Measurements from ENCODE around the gene GPR183. TPM values are rescaled to one million over a fixed set of nuclear protein-coding genes. Genes with fewer than 3 reads are reported as not detected.

GPR183 gene
- total RNA-seq, 1 experiment from 2014 or later = 0.15 TPM

DNA sequence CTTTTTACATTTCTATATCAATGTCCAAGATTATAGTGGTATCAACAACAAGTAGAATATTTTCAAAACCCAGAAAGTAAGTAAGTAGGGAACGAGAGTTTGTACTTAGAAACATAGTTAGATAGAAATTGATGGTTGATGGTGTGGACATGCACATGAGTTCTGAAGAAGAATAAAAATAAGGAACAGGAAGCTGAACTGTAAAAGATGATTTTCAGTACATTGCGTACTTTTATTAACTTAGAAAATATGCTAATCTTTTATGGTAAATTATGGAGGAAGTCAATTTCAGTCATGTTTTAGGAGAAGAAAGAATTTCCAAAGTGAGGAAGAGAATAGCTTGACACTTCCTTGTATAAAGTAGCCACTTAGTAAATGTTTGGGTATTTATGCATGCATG is 36.7 kb downstream of the GPR183 start:
- ChIA-PET POLR2A (no interaction called here), CTCF (no interaction called here)
- no peak for ATAC-seq
- no peak for DNase-seq (ENCODE audit: low read depth, low spot score)
- in situ Hi-C loops (cut with HindIII; ENCODE audit: low pct_unique_long_range_greater_than_20kb, low sequenced_read_pairs) = no loop called here
- Histone ChIP-seq H3K9me3 (ENCODE audit: control insufficient read depth, insufficient read depth, low read depth, low read length) (no peaks in the 10 kb centered on the region), H3K4me3 (ENCODE audit: low read depth in 2 of 2, low read length in 2 of 2) (no peak overlapping the region), H3K27me3 (ENCODE audit: control insufficient read depth, insufficient read depth, low read length) (no peaks in the 10 kb centered on the region), H3K27ac (ENCODE audit: low read length) (no peak overlapping the region), H3K36me3 (ENCODE audit: control insufficient read depth, insufficient read depth, low read length) (no peaks in the 10 kb centered on the region), H3K4me1 (ENCODE audit: control insufficient read depth, insufficient read depth, low read length) (no peaks in the 10 kb centered on the region)
- BruUV-seq (replicated peaks) = TSS peak; percentile 14
- intact Hi-C loops (cut with micrococcal nuclease; ENCODE audit: unreplicated experiment) = no loop called here
- TF ChIP-seq POLR2AphosphoS5 (IDR thresholded peaks at IDR 0.05; ENCODE audit: low read depth, low read length) (no peak), SIN3A (IDR thresholded peaks at IDR 0.05; ENCODE audit: borderline replicate concordance, insufficient read depth, low read depth, low read length) (no peak), TCF7L2 (IDR thresholded peaks at IDR 0.05; ENCODE audit: low read depth, low read length) (no peak)
- TF ChIP-seq, protein P1, sequence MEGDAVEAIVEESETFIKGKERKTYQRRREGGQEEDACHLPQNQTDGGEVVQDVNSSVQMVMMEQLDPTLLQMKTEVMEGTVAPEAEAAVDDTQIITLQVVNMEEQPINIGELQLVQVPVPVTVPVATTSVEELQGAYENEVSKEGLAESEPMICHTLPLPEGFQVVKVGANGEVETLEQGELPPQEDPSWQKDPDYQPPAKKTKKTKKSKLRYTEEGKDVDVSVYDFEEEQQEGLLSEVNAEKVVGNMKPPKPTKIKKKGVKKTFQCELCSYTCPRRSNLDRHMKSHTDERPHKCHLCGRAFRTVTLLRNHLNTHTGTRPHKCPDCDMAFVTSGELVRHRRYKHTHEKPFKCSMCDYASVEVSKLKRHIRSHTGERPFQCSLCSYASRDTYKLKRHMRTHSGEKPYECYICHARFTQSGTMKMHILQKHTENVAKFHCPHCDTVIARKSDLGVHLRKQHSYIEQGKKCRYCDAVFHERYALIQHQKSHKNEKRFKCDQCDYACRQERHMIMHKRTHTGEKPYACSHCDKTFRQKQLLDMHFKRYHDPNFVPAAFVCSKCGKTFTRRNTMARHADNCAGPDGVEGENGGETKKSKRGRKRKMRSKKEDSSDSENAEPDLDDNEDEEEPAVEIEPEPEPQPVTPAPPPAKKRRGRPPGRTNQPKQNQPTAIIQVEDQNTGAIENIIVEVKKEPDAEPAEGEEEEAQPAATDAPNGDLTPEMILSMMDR (IDR thresholded peaks at IDR 0.05) = no peak
- TF ChIP-seq, protein P2, sequence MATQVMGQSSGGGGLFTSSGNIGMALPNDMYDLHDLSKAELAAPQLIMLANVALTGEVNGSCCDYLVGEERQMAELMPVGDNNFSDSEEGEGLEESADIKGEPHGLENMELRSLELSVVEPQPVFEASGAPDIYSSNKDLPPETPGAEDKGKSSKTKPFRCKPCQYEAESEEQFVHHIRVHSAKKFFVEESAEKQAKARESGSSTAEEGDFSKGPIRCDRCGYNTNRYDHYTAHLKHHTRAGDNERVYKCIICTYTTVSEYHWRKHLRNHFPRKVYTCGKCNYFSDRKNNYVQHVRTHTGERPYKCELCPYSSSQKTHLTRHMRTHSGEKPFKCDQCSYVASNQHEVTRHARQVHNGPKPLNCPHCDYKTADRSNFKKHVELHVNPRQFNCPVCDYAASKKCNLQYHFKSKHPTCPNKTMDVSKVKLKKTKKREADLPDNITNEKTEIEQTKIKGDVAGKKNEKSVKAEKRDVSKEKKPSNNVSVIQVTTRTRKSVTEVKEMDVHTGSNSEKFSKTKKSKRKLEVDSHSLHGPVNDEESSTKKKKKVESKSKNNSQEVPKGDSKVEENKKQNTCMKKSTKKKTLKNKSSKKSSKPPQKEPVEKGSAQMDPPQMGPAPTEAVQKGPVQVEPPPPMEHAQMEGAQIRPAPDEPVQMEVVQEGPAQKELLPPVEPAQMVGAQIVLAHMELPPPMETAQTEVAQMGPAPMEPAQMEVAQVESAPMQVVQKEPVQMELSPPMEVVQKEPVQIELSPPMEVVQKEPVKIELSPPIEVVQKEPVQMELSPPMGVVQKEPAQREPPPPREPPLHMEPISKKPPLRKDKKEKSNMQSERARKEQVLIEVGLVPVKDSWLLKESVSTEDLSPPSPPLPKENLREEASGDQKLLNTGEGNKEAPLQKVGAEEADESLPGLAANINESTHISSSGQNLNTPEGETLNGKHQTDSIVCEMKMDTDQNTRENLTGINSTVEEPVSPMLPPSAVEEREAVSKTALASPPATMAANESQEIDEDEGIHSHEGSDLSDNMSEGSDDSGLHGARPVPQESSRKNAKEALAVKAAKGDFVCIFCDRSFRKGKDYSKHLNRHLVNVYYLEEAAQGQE (IDR thresholded peaks at IDR 0.05; ENCODE audit: insufficient read depth in 1 of 2, low read depth in 2 of 2, low read length in 1 of 2) = no peak

DNA sequence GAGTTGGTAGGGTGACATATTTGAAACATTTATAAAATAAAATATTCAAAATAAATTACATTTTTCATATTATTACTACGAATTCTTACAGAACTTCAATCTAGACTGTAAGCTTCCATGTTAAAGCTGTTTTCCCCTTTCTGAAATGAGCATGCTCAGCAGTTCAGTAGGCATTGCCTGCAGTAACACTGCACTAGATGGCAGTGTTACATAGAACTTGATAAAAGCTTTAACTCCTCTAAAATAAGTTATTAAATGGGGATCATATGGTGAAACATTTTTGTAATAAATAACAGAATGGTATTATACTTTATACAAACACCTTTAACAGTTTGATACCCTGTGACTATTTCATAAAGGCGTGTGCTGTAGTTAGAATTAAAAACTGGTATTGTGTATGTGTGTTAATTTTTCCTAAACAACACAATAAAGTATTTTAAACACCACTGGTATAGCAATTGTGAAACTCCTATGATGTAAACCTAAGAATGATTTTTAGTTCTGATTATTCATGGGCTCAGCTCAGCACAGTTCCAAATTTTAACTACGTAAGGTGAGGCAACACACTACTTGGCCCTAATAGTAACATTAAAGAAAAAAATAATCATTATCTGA is 37.5 kb downstream of the GPR183 start:
- POLR2A ChIA-PET = no interaction called here
- DNase-seq (ENCODE audit: low read depth, low spot score) = peak; percentile 2

More for the DNA sequence above, 37.5 kb downstream of the GPR183 start:
- CTCF ChIA-PET = interaction anchor here (0.6 kb wide), 3 partner anchors 84 to 883 kb away, joined by 3 to 9 read pairs (median 4); no protein-coding TSS in a partner anchor
- Histone ChIP-seq H3K27me3 (ENCODE audit: control insufficient read depth, insufficient read depth, low read length) (no peaks in the 10 kb centered on the region), H3K36me3 (ENCODE audit: control insufficient read depth, insufficient read depth, low read length) (no peaks in the 10 kb centered on the region), H3K4me3 (ENCODE audit: low read depth in 2 of 2, low read length in 2 of 2) (no peak overlapping the region), H3K4me1 (ENCODE audit: control insufficient read depth, insufficient read depth, low read length) (no peaks in the 10 kb centered on the region), H3K27ac (ENCODE audit: low read length) (no peak overlapping the region), H3K9me3 (ENCODE audit: control insufficient read depth, insufficient read depth, low read depth, low read length) (no peaks in the 10 kb centered on the region)
- in situ Hi-C loops (cut with HindIII; ENCODE audit: low pct_unique_long_range_greater_than_20kb, low sequenced_read_pairs) (no loop called here), intact Hi-C loops (cut with micrococcal nuclease; ENCODE audit: unreplicated experiment) (loop anchor here (2.0 to 5.0 kb wide), 3 partner anchors 77 to 167 kb away; no protein-coding TSS in a partner anchor)
- ATAC-seq = no peak
- TF ChIP-seq POLR2AphosphoS5 (IDR thresholded peaks at IDR 0.05; ENCODE audit: low read depth, low read length) (no peak), TCF7L2 (IDR thresholded peaks at IDR 0.05; ENCODE audit: low read depth, low read length) (no peak)
- TF ChIP-seq, protein P2 (IDR thresholded peaks at IDR 0.05; ENCODE audit: insufficient read depth in 1 of 2, low read depth in 2 of 2, low read length in 1 of 2) = no peak
- TF ChIP-seq, protein P1 (IDR thresholded peaks at IDR 0.05) = peak; percentile 35; the same call in 1 of the 2 replicates
- BruUV-seq (replicated peaks) = no TSS peak

All from Panc1 (cell line).